ENCODE measurements around the gene BSG.
"Not testable (repeated sequence)": the region's sequence is repeated elsewhere in the genome, so short reads cannot be mapped to it uniquely, and the experiment has no call there.

BSG gene

DNA sequence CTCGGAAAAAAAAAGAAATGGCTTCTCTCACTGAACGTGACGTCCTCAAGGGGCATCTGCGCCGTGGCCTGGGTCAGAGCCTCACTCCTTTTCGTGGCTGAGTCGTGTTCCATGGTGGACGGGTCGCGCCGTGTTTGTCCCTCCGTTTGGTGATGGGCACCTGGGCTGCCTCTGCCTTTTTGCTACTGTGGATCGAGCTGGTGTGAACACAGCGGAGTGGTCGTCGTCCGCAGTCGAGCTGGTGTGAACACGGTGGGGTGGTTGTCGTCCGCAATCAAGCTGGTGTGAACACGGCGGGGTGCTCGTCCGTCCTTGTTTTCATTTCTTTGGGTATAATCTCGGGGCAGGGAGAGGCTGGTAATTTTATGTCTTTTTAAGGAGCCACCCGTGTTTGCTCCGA, 28.9 kb downstream of the BSG start:
- Histone ChIP-seq H3K9ac (no peak overlapping the region), H3K9me3 (ENCODE audit: control insufficient read depth, low read length) (no peaks in the 10 kb centered on the region), H2AFZ (no peak overlapping the region), H3K36me3 (ENCODE audit: control insufficient read depth, insufficient read depth, low read length) (no peaks in the 10 kb centered on the region), H3K4me3 (ENCODE audit: low read depth, low read length) (no peak overlapping the region), H3K4me2 (ENCODE audit: low read length) (no peak overlapping the region), H3K27me3 (ENCODE audit: control insufficient read depth, insufficient read depth, low read length) (no peaks in the 10 kb centered on the region), H3K79me2 (no peaks in the 10 kb centered on the region), H3K4me1 (no peaks in the 10 kb centered on the region), H3K27ac (no peak overlapping the region)
- TF ChIP-seq CTCF (IDR thresholded peaks at IDR 0.05): no peak

DNA sequence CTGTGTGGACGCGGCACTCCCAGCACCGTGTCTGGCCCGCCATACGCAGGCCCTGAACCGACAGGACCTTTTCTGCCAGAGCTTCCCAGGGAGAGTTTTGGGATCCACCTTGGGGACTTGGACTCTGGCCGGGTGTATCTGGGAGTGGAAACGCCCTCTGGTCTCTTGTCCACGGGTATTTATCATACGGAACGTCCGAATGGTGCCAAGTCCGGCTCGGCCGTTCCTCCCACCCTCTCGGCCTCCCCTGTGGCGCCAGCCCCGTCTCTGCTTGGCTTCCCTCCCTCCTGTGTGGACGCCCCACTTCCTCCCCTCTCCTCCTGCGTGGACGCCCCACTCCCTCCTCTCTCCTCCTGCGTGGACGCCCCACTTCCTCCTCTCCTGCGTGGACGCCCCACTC, 29.4 kb downstream of the BSG start:
- Histone ChIP-seq H3K4me1 (no peaks in the 10 kb centered on the region), H3K4me2 (ENCODE audit: low read length) (no peak overlapping the region), H3K27ac (no peak overlapping the region), H3K9me3 (ENCODE audit: control insufficient read depth, low read length) (no peaks in the 10 kb centered on the region), H3K4me3 (ENCODE audit: low read depth, low read length) (no peak overlapping the region), H3K27me3 (ENCODE audit: control insufficient read depth, insufficient read depth, low read length) (no peaks in the 10 kb centered on the region), H3K79me2 (no peaks in the 10 kb centered on the region), H2AFZ (no peak overlapping the region), H3K9ac (no peak overlapping the region), H3K36me3 (ENCODE audit: control insufficient read depth, insufficient read depth, low read length) (no peaks in the 10 kb centered on the region)
- no peak for TF ChIP-seq CTCF (IDR thresholded peaks at IDR 0.05)

- no peak for TF ChIP-seq CTCF (IDR thresholded peaks at IDR 0.05)
- no peak overlapping the region for H3K9ac ChIP-seq
- no peak overlapping the region for H2AFZ ChIP-seq
- no peaks in the 10 kb centered on the region for H3K4me1 ChIP-seq
- no peaks in the 10 kb centered on the region for H3K9me3 ChIP-seq (ENCODE audit: control insufficient read depth, low read length)
- no peak overlapping the region for H3K4me2 ChIP-seq (ENCODE audit: low read length)
- no peaks in the 10 kb centered on the region for H3K27me3 ChIP-seq (ENCODE audit: control insufficient read depth, insufficient read depth, low read length)
- no peak overlapping the region for H3K4me3 ChIP-seq (ENCODE audit: low read depth, low read length)
- no peaks in the 10 kb centered on the region for H3K79me2 ChIP-seq
- H3K36me3 ChIP-seq (ENCODE audit: control insufficient read depth, insufficient read depth, low read length): no peaks in the 10 kb centered on the region
- H3K27ac ChIP-seq: no peak overlapping the region
These were observed 30.2 kb downstream of the BSG start for GRCh38 chr19:602391-603301.

DNA sequence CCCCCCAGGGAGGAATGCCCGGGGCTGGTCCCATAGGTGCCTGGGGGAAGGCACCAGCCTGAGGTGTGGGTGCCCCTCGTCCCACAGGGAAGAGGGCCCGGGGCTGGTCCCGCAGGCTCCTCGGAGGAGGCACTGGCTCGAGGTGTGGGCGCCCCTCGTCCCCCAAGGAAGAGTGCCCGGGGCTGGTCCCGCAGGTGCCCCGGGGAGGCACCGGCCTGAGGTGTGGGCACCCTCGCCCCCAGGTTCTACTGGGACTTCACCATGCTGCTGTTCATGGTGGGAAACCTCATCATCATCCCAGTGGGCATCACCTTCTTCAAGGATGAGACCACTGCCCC, 30.9 kb downstream of the BSG start:
- H3K4me3 ChIP-seq (ENCODE audit: low read depth, low read length); H3K9ac ChIP-seq; H2AFZ ChIP-seq; H3K4me1 ChIP-seq; H3K79me2 ChIP-seq; H3K27me3 ChIP-seq (ENCODE audit: control insufficient read depth, insufficient read depth, low read length); H3K27ac ChIP-seq; H3K9me3 ChIP-seq (ENCODE audit: control insufficient read depth, low read length); H3K4me2 ChIP-seq (ENCODE audit: low read length); H3K36me3 ChIP-seq (ENCODE audit: control insufficient read depth, insufficient read depth, low read length): not testable (repeated sequence)

- H3K27me3 ChIP-seq (ENCODE audit: control insufficient read depth, insufficient read depth, low read length); H3K79me2 ChIP-seq; H3K27ac ChIP-seq; H3K9me3 ChIP-seq (ENCODE audit: control insufficient read depth, low read length); H2AFZ ChIP-seq; H3K4me2 ChIP-seq (ENCODE audit: low read length); H3K36me3 ChIP-seq (ENCODE audit: control insufficient read depth, insufficient read depth, low read length); H3K4me1 ChIP-seq; H3K4me3 ChIP-seq (ENCODE audit: low read depth, low read length); H3K9ac ChIP-seq: not testable (repeated sequence)
These were observed 31.4 kb downstream of the BSG start for GRCh38 chr19:603779-604178.

- Histone ChIP-seq H3K4me3 (ENCODE audit: low read depth, low read length) (no peak overlapping the region), H3K9ac (no peak overlapping the region), H3K4me2 (ENCODE audit: low read length) (no peak overlapping the region), H3K79me2 (no peaks in the 10 kb centered on the region), H2AFZ (no peak overlapping the region), H3K27ac (no peak overlapping the region), H3K36me3 (ENCODE audit: control insufficient read depth, insufficient read depth, low read length) (no peaks in the 10 kb centered on the region), H3K4me1 (no peaks in the 10 kb centered on the region), H3K27me3 (ENCODE audit: control insufficient read depth, insufficient read depth, low read length) (no peaks in the 10 kb centered on the region), H3K9me3 (ENCODE audit: control insufficient read depth, low read length) (no peaks in the 10 kb centered on the region)
- no peak for TF ChIP-seq CTCF (IDR thresholded peaks at IDR 0.05)
These were observed 32.0 kb downstream of the BSG start for GRCh38 chr19:604355-604754.

DNA sequence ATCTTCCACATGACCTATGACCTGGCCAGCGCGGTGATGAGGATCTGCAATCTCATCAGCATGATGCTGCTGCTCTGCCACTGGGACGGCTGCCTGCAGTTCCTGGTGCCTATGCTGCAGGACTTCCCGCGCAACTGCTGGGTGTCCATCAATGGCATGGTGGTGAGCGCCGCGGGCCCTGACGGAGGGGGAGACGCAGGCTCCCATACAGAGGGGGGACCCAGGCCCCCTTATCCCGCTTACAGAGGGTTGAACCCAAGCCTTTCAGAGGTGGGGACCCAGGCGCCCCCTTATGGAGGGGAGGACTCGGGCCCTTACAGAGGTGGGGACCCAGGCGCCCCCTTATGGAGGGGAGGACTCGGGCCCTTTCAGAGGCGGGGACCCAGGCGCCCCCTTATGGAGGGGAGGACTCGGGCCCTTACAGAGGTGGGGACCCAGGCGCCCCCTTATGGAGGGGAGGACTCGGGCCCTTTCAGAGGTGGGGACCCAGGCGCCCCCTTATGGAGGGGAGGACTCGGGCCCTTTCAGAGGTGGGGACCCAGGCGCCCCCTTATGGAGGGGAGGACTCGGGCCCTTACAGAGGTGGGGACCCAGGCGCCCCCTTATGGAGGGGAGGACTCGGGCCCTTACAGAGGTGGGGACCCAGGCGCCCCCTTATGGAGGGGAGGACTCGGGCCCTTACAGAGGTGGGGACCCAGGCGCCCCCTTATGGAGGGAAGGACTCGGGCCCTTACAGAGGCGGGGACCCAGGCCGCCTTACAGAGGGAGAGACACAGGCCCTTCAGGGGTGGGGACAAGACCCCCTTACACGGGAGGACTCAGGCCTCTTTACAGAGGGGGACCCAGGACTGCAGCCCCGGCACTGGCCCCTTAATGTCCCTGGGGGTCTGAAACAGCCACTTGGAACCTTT, 32.9 kb downstream of the BSG start:
- H2AFZ ChIP-seq; H3K9ac ChIP-seq; H3K4me3 ChIP-seq (ENCODE audit: low read depth, low read length); H3K79me2 ChIP-seq; H3K36me3 ChIP-seq (ENCODE audit: control insufficient read depth, insufficient read depth, low read length); H3K27me3 ChIP-seq (ENCODE audit: control insufficient read depth, insufficient read depth, low read length); H3K9me3 ChIP-seq (ENCODE audit: control insufficient read depth, low read length); H3K4me1 ChIP-seq; H3K27ac ChIP-seq; H3K4me2 ChIP-seq (ENCODE audit: low read length): not testable (repeated sequence)

Data from parathyroid adenoma (tissue), 2 donors.